ENCODE data around the gene ATP2A3. TPM values are rescaled to one million over a fixed set of nuclear protein-coding genes. Genes with fewer than 3 reads are reported as not detected.

ATP2A3 gene
- total and polyA plus RNA-seq, 2 donors (not counting 1 experiment from before 2014, with no cell fraction given), result 697 to 817 TPM

- Mint-ChIP-seq H3K27me3 (no peaks in the 10 kb centered on the region), H3K9me3 (ENCODE audit: insufficient read depth) (no peaks in the 10 kb centered on the region), H3K4me3 (no peak overlapping the region), H3K4me1 (peaks cover 63% of the 10 kb centered on the region), H3K27ac (peak overlapping the region; percentile 50)
- no peaks in the 10 kb centered on the region for H3K27me3 ChIP-seq (replicated peaks in 1 of 4; ENCODE audit: control extremely low read depth in 1 of 4, control insufficient read depth in 3 of 4, insufficient read depth in 4 of 4, low read length in 3 of 4)
- ChIA-PET CTCF (interaction anchor here (0.7 to 1.6 kb wide), 2 partner anchors 10 to 33 kb away, joined by 3 to 4 read pairs; no protein-coding TSS in a partner anchor), POLR2A (no interaction called here)
- no peak overlapping the region for H3K9ac ChIP-seq (ENCODE audit: low read length)
- H3K4me3 ChIP-seq (ENCODE audit: control extremely low read depth in 1 of 5, extremely low read depth in 1 of 5, insufficient read depth in 1 of 5, low read depth in 2 of 5, low read length in 4 of 5), result no peak overlapping the region
- H4K20me1 ChIP-seq (ENCODE audit: control insufficient read depth, insufficient read depth, low read length, poor library complexity, severe bottlenecking), result no peaks in the 10 kb centered on the region
- H3K36me3 ChIP-seq (replicated peaks in 1 of 2; ENCODE audit: control extremely low read depth in 1 of 2, control insufficient read depth in 1 of 2, extremely low read depth in 1 of 2, insufficient read depth in 2 of 2, low read length in 1 of 2), result no peaks in the 10 kb centered on the region
- H3K4me1 ChIP-seq (ENCODE audit: control insufficient read depth in 2 of 2, insufficient read depth in 2 of 2, low read length in 2 of 2), result peaks cover 53 to 66% of the 10 kb centered on the region in 2 donors
- 100% methylated on average over 6 of the region's 6 CpGs for WGBS (ENCODE audit: insufficient coverage)
- H3K9me3 ChIP-seq (ENCODE audit: control extremely low read depth in 1 of 3, control insufficient read depth in 2 of 3, insufficient read depth in 1 of 3, low read length in 2 of 3), result peaks cover 0 to 7% (median 0%) of the 10 kb centered on the region in 3 donors
- no peak overlapping the region for H2AFZ ChIP-seq (ENCODE audit: insufficient read depth, low read depth, low read length, poor library complexity, severe bottlenecking)
- H3K4me2 ChIP-seq (replicated peaks; ENCODE audit: low read depth, low read length, poor library complexity, severe bottlenecking), result no peak overlapping the region
- H3K27ac ChIP-seq (ENCODE audit: low read length in 2 of 2), result no peak overlapping the region
- intact Hi-C loops (cut with micrococcal nuclease), result no loop called here
- DNase-seq, result no peak
- no peak for ATAC-seq (ENCODE audit: low read depth)
- peaks cover 44% of the 10 kb centered on the region for H3K79me2 ChIP-seq (ENCODE audit: control insufficient read depth, insufficient read depth, low read length)
- TF ChIP-seq EZH2 (IDR thresholded peaks at IDR 0.05; ENCODE audit: borderline replicate concordance, insufficient read depth, low read depth, low read length, poor library complexity, severe bottlenecking) (no peak), CTCF (IDR thresholded peaks at IDR 0.05) (no peak)
Observed at GRCh38 chr17:3970668-3971067, 6.4 kb upstream of the ATP2A3 start.

GRCh38 chr17:3969963-3970362 is 5.7 kb upstream of the ATP2A3 start:
- H3K9me3 Mint-ChIP-seq (ENCODE audit: insufficient read depth), result no peaks in the 10 kb centered on the region
- Histone ChIP-seq H3K79me2 (ENCODE audit: control insufficient read depth, insufficient read depth, low read length) (peaks cover 41% of the 10 kb centered on the region), H2AFZ (ENCODE audit: insufficient read depth, low read depth, low read length, poor library complexity, severe bottlenecking) (no peak overlapping the region), H3K4me1 (ENCODE audit: control insufficient read depth in 2 of 2, insufficient read depth in 2 of 2, low read length in 2 of 2) (peaks cover 58 to 73% of the 10 kb centered on the region in 2 donors), H4K20me1 (ENCODE audit: control insufficient read depth, insufficient read depth, low read length, poor library complexity, severe bottlenecking) (no peaks in the 10 kb centered on the region), H3K9ac (ENCODE audit: low read length) (no peak overlapping the region), H3K27me3 (replicated peaks in 1 of 4; ENCODE audit: control extremely low read depth in 1 of 4, control insufficient read depth in 3 of 4, insufficient read depth in 4 of 4, low read length in 3 of 4) (no peaks in the 10 kb centered on the region), H3K36me3 (replicated peaks in 1 of 2; ENCODE audit: control extremely low read depth in 1 of 2, control insufficient read depth in 1 of 2, extremely low read depth in 1 of 2, insufficient read depth in 2 of 2, low read length in 1 of 2) (no peaks in the 10 kb centered on the region), H3K9me3 (ENCODE audit: control extremely low read depth in 1 of 3, control insufficient read depth in 2 of 3, insufficient read depth in 1 of 3, low read length in 2 of 3) (peaks cover 0 to 4% (median 0%) of the 10 kb centered on the region in 3 donors), H3K4me3 (ENCODE audit: control extremely low read depth in 1 of 5, extremely low read depth in 1 of 5, insufficient read depth in 1 of 5, low read depth in 2 of 5, low read length in 4 of 5) (no peak overlapping the region), H3K4me2 (replicated peaks; ENCODE audit: low read depth, low read length, poor library complexity, severe bottlenecking) (no peak overlapping the region), H3K27ac (ENCODE audit: low read length in 2 of 2) (no peak overlapping the region)
- H3K4me1 Mint-ChIP-seq, result peaks cover 69% of the 10 kb centered on the region
- no peak for ATAC-seq (ENCODE audit: low read depth)
- POLR2A ChIA-PET, result interaction anchor here (0.6 kb wide), 1 partner anchor 14 kb away, joined by 3 read pairs; no protein-coding TSS in a partner anchor
- H3K4me3 Mint-ChIP-seq, result no peak overlapping the region
- H3K27ac Mint-ChIP-seq, result no peak overlapping the region
- TF ChIP-seq EZH2 (IDR thresholded peaks at IDR 0.05; ENCODE audit: borderline replicate concordance, insufficient read depth, low read depth, low read length, poor library complexity, severe bottlenecking) (no peak), CTCF (IDR thresholded peaks at IDR 0.05) (no peak)
- no peaks in the 10 kb centered on the region for H3K27me3 Mint-ChIP-seq
- DNase-seq, result no peak
- WGBS (ENCODE audit: insufficient coverage), result 94% methylated on average over 5 of the region's 7 CpGs
- CTCF ChIA-PET, result interaction anchor here (0.5 to 12.2 kb wide), 4 partner anchors 9 to 93 kb away, joined by 3 to 157 read pairs (median 4); partner anchors contain the start of gene P2RX1
- intact Hi-C loops (cut with micrococcal nuclease), result loop anchor here (5.0 kb wide), 1 partner anchor 278 kb away; no protein-coding TSS in a partner anchor
